A549 (cell line): ENCODE data around the gene ADSL. TPM values are rescaled to one million over a fixed set of nuclear protein-coding genes. Genes with fewer than 3 reads are reported as not detected.

Experiments
- ATAC-seq, 2 experiments: fragments of 200-7000 bp in 1 of 2; fragments of >200 bp in 1 of 2; cut with Nextera tagmentation in 1 of 2; cut with Tn5 transposase in 1 of 2; 3 replicates each; pipeline versions ENCODE4 v1.8.0 to v1.9.1; 2018 to 2020; ENCODE audit warnings: mild to moderate bottlenecking in 1 of 2, moderate library complexity in 1 of 2
- CTCF ChIA-PET: fragments of 300-600 bp; sonication (Branson Sonifier 250); formaldehyde crosslinking; extraction: SDS; loops from one replicate; lab custom pipeline; 2021; ENCODE audit warnings: antibody characterized with exemption, inconsistent platforms; lab: Yijun Ruan, JAX
- POLR2A ChIA-PET: fragments of 350-600 bp; formaldehyde crosslinking; extraction: SDS; loops from one replicate; lab custom pipeline; 2021; ENCODE audit warnings: antibody characterized with exemption, inconsistent platforms; lab: Yijun Ruan, JAX
- DNase-seq, 2 experiments: peaks; one replicate each; pipeline versions ENCODE4 v3.0.0 to v3.0.0-alpha.2; 2011 to 2016; ENCODE audit warnings: low read depth in 1 of 2, low spot score in 1 of 2
- FAIRE-seq: peaks from 2 replicates; lab custom pipeline; 2011; peaks lifted over from hg19 to GRCh38; lab: Jason Lieb, UNC
- H3K27ac ChIP-seq, 2 experiments: fragments of >200 bp; sonication (Bioruptor Twin); formaldehyde crosslinking; 3 replicates each; pipeline ENCODE4 v1.5.1; 2016 to 2017
- H3K4me1 ChIP-seq: fragments of >200 bp; sonication (Bioruptor Twin); formaldehyde crosslinking; 3 replicates; pipeline ENCODE4 v1.6.1; 2016
- H3K4me2 ChIP-seq: fragments of >200 bp; sonication (Bioruptor Twin); formaldehyde crosslinking; 3 replicates; pipeline ENCODE4 v1.6.1; 2016
- H3K4me3 ChIP-seq: fragments of >200 bp; sonication (Bioruptor Twin); formaldehyde crosslinking; 3 replicates; pipeline ENCODE4 v1.5.1; 2016
- H3K9me3 ChIP-seq: fragments of >200 bp; sonication (Bioruptor Twin); formaldehyde crosslinking; 3 replicates; pipeline ENCODE4 v1.6.1; 2016
- BHLHE40 ChIP-seq: IDR thresholded peaks from 2 replicates; pipeline ENCODE4 v1.6.1; 2012; ENCODE audit warnings: low read depth, low read length, inconsistent platforms
- EHF ChIP-seq: fragments of 250-450 bp; sonication (Bioruptor Pico); IDR thresholded peaks from 2 replicates; pipeline ENCODE4 v1.5.0; 2020; ENCODE audit warnings: mild to moderate bottlenecking
- EP300 ChIP-seq, 2 experiments: fragments of >200 bp; sonication (Bioruptor Twin); formaldehyde crosslinking; IDR thresholded peaks; 2 replicates in 1 of 2; 3 replicates in 1 of 2; pipeline ENCODE4 v1.6.1; 2016 to 2017
- ESRRA ChIP-seq: fragments of 150-350 bp; IDR thresholded peaks from 2 replicates; pipeline ENCODE4 v1.6.1; 2014; ENCODE audit warnings: mild to moderate bottlenecking, low read length, borderline replicate concordance
- FOSL2 ChIP-seq, 2 experiments: fragments of 450-650 bp in 1 of 2; fragments of >200 bp in 1 of 2; sonication (Bioruptor Twin) in 1 of 2; formaldehyde crosslinking; IDR thresholded peaks; 2 replicates each; pipeline versions ENCODE4 v1.5.0 to v1.6.1; 2016 to 2020; ENCODE audit warnings: mild to moderate bottlenecking in 1 of 2, moderate library complexity in 1 of 2
- HOXB13 ChIP-seq: fragments of 250-450 bp; sonication (Bioruptor Pico); IDR thresholded peaks from 2 replicates; pipeline ENCODE4 v1.5.0; 2020; ENCODE audit warnings: low read depth, mild to moderate bottlenecking, moderate library complexity
- HOXB5 ChIP-seq: fragments of 250-450 bp; sonication (Bioruptor Pico); IDR thresholded peaks from 2 replicates; pipeline ENCODE4 v1.5.0; 2020; ENCODE audit warnings: mild to moderate bottlenecking, moderate library complexity
- JUN ChIP-seq, 2 experiments: fragments of >200 bp; sonication (Bioruptor Twin); formaldehyde crosslinking; IDR thresholded peaks; 2 replicates in 1 of 2; 3 replicates in 1 of 2; pipeline ENCODE4 v1.6.1; 2016 to 2017
- KDM1A ChIP-seq: fragments of 200-600 bp; sonication (generic); IDR thresholded peaks from 2 replicates; pipeline ENCODE4 v1.6.1; 2016; ENCODE audit warnings: low read depth, mild to moderate bottlenecking
- MAFK ChIP-seq: fragments of 450-650 bp; IDR thresholded peaks from 2 replicates; pipeline ENCODE4 v1.6.1; 2014; ENCODE audit not compliant: partially characterized antibody
- MYC ChIP-seq: IDR thresholded peaks from 2 replicates; pipeline ENCODE4 v1.6.1; 2012; ENCODE audit warnings: mild to moderate bottlenecking, inconsistent platforms, low read length, improper control_type of control experiment, borderline replicate concordance
- NPAS2 ChIP-seq: fragments of 250-450 bp; sonication (Bioruptor Pico); IDR thresholded peaks from 2 replicates; pipeline ENCODE4 v1.8.0; 2022; ENCODE audit warnings: mild to moderate bottlenecking, moderate library complexity, borderline replicate concordance
- RCOR1 ChIP-seq: fragments of 150-350 bp; IDR thresholded peaks from 2 replicates; pipeline ENCODE4 v1.6.1; 2014; ENCODE audit warnings: antibody characterized with exemption, low read length, low read depth
- ZSCAN20 ChIP-seq: fragments of 250-450 bp; sonication (Bioruptor Pico); IDR thresholded peaks from 2 replicates; pipeline ENCODE4 v1.8.0; 2022; ENCODE audit warnings: mild to moderate bottlenecking, moderate library complexity
- WGBS: methylation state at CpG from one replicate; pipeline ENCODE4 v1.1.6; 2017; ENCODE audit errors: missing lambda C conversion rate; 5-methylcytosine and 5-hydroxymethylcytosine counted together
- polyA plus RNA-seq, 4 experiments: library from polyadenylated mRNA; depleted of rRNA in 3 of 4; stranded (reverse); fragments of >200 nt; fragmentation: RNase III in 1 of 4; extraction: RNeasy Plus Mini Kit Qiagen cat#74134 plus additional on column Dnase treatment in 1 of 4; gene quantifications; 2 replicates in 3 of 4; 3 replicates in 1 of 4; pipeline ENCODE4 v1.2.3, GENCODE V29; 2011 to 2017
- TF ChIP-seq, protein P1 (sequence below): fragments of 250-450 bp; sonication (Bioruptor Pico); IDR thresholded peaks from 2 replicates; pipeline ENCODE4 v1.5.0; 2020; ENCODE audit warnings: low read depth, mild to moderate bottlenecking, moderate library complexity
- TF ChIP-seq, protein P2 (sequence below): fragments of 150-350 bp; IDR thresholded peaks from 2 replicates; pipeline ENCODE4 v1.6.1; 2014; ENCODE audit warnings: low read depth, mild to moderate bottlenecking, low read length
- TF ChIP-seq, protein P3 (sequence below): fragments of >200 bp; sonication (Bioruptor Twin); formaldehyde crosslinking; IDR thresholded peaks from 3 replicates; pipeline ENCODE4 v1.6.1; 2016
- TF ChIP-seq, protein P4 (sequence below): IDR thresholded peaks from 2 replicates; pipeline ENCODE4 v1.6.1; 2012; ENCODE audit warnings: low read depth, borderline replicate concordance
- TF ChIP-seq, protein P5 (sequence below): fragments of 450-650 bp; IDR thresholded peaks from 2 replicates; pipeline ENCODE4 v1.6.1; 2014; ENCODE audit warnings: antibody characterized with exemption
- TF ChIP-seq, protein P6 (sequence below): fragments of >200 bp; sonication (Bioruptor Twin); formaldehyde crosslinking; IDR thresholded peaks from 3 replicates; pipeline ENCODE4 v1.5.1; 2016
- TF ChIP-seq, protein P7 (sequence below): fragments of >200 bp; sonication (Bioruptor Twin); formaldehyde crosslinking; IDR thresholded peaks from 2 replicates; pipeline ENCODE4 v1.6.1; 2016

The ADSL gene
- polyA plus RNA-seq, 2 of the 4 experiments (the other 2 are of a cell fraction) = 85.6 to 126 TPM

DNA sequence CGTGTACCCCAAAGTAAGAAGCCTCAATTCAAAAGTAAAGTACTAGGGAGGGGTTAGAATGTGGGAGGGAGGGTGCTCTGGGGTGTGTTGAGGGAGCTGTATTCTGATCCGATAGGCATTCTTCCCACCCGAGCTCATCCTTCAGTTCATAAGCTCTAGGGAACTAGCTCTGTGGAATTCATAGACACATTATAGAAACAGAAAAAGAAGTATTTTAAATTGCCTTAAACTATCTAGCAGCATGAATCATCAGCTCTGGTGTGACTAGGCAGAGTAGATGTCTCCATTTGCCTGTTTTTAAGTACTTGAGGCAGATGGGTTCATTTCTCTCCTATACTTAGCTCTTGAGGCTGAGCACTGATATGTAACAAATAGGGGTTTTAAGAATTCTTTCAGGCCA lies 16.8 kb downstream of the ADSL start:
- no peak for DNase-seq
- FAIRE-seq = no peak
- TF ChIP-seq MAFK = no peak
- TF ChIP-seq, protein P1, sequence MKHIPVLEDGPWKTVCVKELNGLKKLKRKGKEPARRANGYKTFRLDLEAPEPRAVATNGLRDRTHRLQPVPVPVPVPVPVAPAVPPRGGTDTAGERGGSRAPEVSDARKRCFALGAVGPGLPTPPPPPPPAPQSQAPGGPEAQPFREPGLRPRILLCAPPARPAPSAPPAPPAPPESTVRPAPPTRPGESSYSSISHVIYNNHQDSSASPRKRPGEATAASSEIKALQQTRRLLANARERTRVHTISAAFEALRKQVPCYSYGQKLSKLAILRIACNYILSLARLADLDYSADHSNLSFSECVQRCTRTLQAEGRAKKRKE (CRISPR knock-in tag) = no peak
- TF ChIP-seq NPAS2 (CRISPR knock-in tag) = no peak
- ChIA-PET POLR2A (no interaction called here), CTCF (interaction anchor here (0.7 to 6.6 kb wide), 3 partner anchors 13 to 460 kb away, joined by 4 to 31 read pairs (median 4); partner anchors contain the start of gene ADSL)
- no peak for ATAC-seq
- H3K4me3 ChIP-seq = no peak overlapping the region
- H3K27ac ChIP-seq = no peak overlapping the region
- H3K4me2 ChIP-seq = no peak overlapping the region
- no peaks in the 10 kb centered on the region for H3K9me3 ChIP-seq
- 92% methylated on average over 3 of the region's 3 CpGs for WGBS
- H3K4me1 ChIP-seq = no peaks in the 10 kb centered on the region

DNA sequence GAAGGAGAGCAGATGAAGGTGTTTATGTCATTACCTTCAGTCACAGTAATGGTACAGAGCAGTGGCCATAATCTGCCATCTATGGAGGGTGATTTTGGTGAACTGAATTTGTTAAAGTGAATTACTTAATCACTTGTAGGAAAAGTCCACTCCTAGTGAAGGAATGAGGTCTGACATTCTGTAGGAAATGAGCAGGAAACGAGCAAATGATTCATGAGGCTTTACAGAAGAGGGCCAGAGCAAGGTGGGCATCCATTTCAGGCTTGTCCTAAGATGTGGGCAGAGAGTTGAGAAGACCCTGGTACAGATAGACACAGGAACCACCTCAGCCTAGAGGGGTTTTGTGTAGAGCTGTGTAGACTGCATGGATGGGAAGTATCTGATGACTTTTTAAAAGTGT lies 18.1 kb downstream of the ADSL start:
- 90% methylated on average over 1 of the region's 1 CpG for WGBS
- POLR2A ChIA-PET = no interaction called here
- FAIRE-seq = no peak

More for the DNA sequence above, 18.1 kb downstream of the ADSL start:
- no peaks in the 10 kb centered on the region for H3K9me3 ChIP-seq
- DNase-seq = no peak
- no peak overlapping the region for H3K27ac ChIP-seq
- CTCF ChIA-PET = interaction anchor here (6.6 kb wide), 1 partner anchor 16 kb away, joined by 31 read pairs; the partner anchor contains the start of gene ADSL
- no peaks in the 10 kb centered on the region for H3K4me1 ChIP-seq
- no peak for ATAC-seq
- no peak for TF ChIP-seq BHLHE40
- no peak for TF ChIP-seq EP300 (IDR thresholded peaks at IDR 0.05)
- no peak for TF ChIP-seq RCOR1
- no peak for TF ChIP-seq NPAS2 (CRISPR knock-in tag)
- TF ChIP-seq, protein P2, sequence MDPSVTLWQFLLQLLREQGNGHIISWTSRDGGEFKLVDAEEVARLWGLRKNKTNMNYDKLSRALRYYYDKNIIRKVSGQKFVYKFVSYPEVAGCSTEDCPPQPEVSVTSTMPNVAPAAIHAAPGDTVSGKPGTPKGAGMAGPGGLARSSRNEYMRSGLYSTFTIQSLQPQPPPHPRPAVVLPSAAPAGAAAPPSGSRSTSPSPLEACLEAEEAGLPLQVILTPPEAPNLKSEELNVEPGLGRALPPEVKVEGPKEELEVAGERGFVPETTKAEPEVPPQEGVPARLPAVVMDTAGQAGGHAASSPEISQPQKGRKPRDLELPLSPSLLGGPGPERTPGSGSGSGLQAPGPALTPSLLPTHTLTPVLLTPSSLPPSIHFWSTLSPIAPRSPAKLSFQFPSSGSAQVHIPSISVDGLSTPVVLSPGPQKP = no peak
- TF ChIP-seq ZSCAN20 (CRISPR knock-in tag) = no peak
- no peak for TF ChIP-seq ESRRA
- TF ChIP-seq, protein P3, sequence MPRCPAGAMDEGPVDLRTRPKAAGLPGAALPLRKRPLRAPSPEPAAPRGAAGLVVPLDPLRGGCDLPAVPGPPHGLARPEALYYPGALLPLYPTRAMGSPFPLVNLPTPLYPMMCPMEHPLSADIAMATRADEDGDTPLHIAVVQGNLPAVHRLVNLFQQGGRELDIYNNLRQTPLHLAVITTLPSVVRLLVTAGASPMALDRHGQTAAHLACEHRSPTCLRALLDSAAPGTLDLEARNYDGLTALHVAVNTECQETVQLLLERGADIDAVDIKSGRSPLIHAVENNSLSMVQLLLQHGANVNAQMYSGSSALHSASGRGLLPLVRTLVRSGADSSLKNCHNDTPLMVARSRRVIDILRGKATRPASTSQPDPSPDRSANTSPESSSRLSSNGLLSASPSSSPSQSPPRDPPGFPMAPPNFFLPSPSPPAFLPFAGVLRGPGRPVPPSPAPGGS = no peak
- no peak for TF ChIP-seq JUN (IDR thresholded peaks at IDR 0.05)
- no peak for TF ChIP-seq KDM1A
- TF ChIP-seq, protein P4, sequence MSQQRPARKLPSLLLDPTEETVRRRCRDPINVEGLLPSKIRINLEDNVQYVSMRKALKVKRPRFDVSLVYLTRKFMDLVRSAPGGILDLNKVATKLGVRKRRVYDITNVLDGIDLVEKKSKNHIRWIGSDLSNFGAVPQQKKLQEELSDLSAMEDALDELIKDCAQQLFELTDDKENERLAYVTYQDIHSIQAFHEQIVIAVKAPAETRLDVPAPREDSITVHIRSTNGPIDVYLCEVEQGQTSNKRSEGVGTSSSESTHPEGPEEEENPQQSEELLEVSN = no peak
- no peak for TF ChIP-seq EHF (CRISPR knock-in tag)
- TF ChIP-seq FOSL2 (IDR thresholded peaks at IDR 0.05) = no peak
- no peak for TF ChIP-seq FOSL2 (CRISPR knock-in tag; IDR thresholded peaks at IDR 0.05)
- TF ChIP-seq MYC = no peak
- TF ChIP-seq, protein P5, sequence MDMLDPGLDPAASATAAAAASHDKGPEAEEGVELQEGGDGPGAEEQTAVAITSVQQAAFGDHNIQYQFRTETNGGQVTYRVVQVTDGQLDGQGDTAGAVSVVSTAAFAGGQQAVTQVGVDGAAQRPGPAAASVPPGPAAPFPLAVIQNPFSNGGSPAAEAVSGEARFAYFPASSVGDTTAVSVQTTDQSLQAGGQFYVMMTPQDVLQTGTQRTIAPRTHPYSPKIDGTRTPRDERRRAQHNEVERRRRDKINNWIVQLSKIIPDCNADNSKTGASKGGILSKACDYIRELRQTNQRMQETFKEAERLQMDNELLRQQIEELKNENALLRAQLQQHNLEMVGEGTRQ = no peak
- TF ChIP-seq, protein P6, sequence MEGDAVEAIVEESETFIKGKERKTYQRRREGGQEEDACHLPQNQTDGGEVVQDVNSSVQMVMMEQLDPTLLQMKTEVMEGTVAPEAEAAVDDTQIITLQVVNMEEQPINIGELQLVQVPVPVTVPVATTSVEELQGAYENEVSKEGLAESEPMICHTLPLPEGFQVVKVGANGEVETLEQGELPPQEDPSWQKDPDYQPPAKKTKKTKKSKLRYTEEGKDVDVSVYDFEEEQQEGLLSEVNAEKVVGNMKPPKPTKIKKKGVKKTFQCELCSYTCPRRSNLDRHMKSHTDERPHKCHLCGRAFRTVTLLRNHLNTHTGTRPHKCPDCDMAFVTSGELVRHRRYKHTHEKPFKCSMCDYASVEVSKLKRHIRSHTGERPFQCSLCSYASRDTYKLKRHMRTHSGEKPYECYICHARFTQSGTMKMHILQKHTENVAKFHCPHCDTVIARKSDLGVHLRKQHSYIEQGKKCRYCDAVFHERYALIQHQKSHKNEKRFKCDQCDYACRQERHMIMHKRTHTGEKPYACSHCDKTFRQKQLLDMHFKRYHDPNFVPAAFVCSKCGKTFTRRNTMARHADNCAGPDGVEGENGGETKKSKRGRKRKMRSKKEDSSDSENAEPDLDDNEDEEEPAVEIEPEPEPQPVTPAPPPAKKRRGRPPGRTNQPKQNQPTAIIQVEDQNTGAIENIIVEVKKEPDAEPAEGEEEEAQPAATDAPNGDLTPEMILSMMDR = no peak
- no peak for TF ChIP-seq HOXB5
- TF ChIP-seq, protein P7, sequence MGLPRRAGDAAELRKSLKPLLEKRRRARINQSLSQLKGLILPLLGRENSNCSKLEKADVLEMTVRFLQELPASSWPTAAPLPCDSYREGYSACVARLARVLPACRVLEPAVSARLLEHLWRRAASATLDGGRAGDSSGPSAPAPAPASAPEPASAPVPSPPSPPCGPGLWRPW = no peak
- no peak for TF ChIP-seq HOXB13 (CRISPR knock-in tag)
- H3K4me3 ChIP-seq = no peak overlapping the region
- H3K4me2 ChIP-seq = no peak overlapping the region
